Right lobe of liver (tissue), 4 donors: ENCODE results near the gene SH3GL1.

Experiments used
- POLR2A ChIP-seq: fragments of 450-650 bp; IDR thresholded peaks from one replicate; pipeline ENCODE4 v1.6.1; 2017; ENCODE audit warnings: antibody characterized with exemption, mild to moderate bottlenecking
- TF ChIP-seq, protein P1 (sequence below), 4 donors: fragments of 200-600 bp in 3 of 4; fragments of 450-650 bp in 1 of 4; IDR thresholded peaks; one replicate each; pipeline versions ENCODE4 v1.5.1 to v1.8.0; 2016 to 2022; ENCODE audit warnings: antibody characterized with exemption in 4 of 4, mild to moderate bottlenecking in 2 of 4
- donor health status: DM: no; HTN: no; CAD: no.
- donor health status: DM: no; HTN: no; CAD: no.
- donor health status: DM: no; HTN: yes; CAD: no.

DNA sequence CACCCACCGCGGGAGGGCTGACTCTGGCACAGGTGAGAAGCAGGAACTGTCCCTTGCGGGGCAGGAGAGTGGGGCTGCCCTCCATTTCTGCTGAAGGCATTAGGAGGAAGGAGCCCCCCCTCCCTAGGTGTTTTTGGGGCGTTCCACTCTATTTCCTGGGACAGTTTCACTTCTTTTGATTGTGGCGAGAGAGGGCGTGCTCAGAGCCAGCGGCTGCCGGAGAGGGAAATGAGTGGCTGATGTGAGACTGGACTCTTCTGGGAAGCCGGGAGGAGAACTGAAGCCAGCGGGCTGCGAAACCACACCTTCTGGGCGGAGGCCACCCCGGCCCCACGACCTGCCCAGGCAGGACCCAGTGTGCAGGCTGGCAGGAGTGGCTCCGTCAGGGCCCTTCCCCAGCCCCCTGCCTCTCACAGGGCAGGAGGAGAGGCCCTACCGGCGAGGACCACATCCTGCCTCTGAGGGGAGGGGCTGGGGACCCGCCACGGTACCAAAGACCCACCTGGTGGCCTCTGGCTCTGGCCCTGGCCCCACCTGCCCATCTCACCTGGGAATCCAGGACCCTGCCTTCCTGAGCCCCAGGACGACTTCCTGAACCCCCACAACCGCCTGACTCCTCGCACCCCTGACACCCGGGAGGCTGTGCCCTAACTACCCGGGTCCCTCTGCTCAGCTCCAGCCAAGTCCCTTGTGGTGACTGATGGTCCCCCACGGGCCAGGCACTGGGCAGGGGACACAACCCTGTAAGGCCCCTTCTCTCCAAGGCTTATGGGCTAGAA, 31.0 kb downstream of the SH3GL1 start:
- TF ChIP-seq, protein P1, sequence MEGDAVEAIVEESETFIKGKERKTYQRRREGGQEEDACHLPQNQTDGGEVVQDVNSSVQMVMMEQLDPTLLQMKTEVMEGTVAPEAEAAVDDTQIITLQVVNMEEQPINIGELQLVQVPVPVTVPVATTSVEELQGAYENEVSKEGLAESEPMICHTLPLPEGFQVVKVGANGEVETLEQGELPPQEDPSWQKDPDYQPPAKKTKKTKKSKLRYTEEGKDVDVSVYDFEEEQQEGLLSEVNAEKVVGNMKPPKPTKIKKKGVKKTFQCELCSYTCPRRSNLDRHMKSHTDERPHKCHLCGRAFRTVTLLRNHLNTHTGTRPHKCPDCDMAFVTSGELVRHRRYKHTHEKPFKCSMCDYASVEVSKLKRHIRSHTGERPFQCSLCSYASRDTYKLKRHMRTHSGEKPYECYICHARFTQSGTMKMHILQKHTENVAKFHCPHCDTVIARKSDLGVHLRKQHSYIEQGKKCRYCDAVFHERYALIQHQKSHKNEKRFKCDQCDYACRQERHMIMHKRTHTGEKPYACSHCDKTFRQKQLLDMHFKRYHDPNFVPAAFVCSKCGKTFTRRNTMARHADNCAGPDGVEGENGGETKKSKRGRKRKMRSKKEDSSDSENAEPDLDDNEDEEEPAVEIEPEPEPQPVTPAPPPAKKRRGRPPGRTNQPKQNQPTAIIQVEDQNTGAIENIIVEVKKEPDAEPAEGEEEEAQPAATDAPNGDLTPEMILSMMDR (IDR thresholded peaks at IDR 0.05): no peak
- no peak for TF ChIP-seq POLR2A
